Bronchial epithelial cell (primary cell): ENCODE results near the gene IRF3. TPM values are rescaled to one million over a fixed set of nuclear protein-coding genes. Genes with fewer than 3 reads are reported as not detected.

Source experiments
- DNase-seq: peaks from one replicate; pipeline ENCODE4 v3.0.0-alpha.2; 2010; ENCODE audit warnings: low read depth
- FAIRE-seq: peaks from 2 replicates; lab custom pipeline; 2011; peaks lifted over from hg19 to GRCh38; lab: Jason Lieb, UNC
- H3K27me3 ChIP-seq: 2 replicates; pipeline ENCODE4 v1.5.1; 2011; ENCODE audit warnings: low read length; ENCODE audit not compliant: control insufficient read depth, insufficient read depth
- H3K36me3 ChIP-seq: 2 replicates; pipeline ENCODE4 v1.5.1; 2011; ENCODE audit warnings: low read length; ENCODE audit not compliant: control insufficient read depth, insufficient read depth
- H3K4me3 ChIP-seq: 2 replicates; pipeline ENCODE4 v1.5.1; 2011; ENCODE audit warnings: mild to moderate bottlenecking, low read depth, low read length, control low read depth
- total RNA-seq: library from RNA; depleted of rRNA; stranded (reverse); fragments of >200 nt; gene quantifications from 2 replicates; pipeline ENCODE4 v1.2.1, GENCODE V29; 2014
- TF ChIP-seq, protein P1 (sequence below): IDR thresholded peaks from 2 replicates; pipeline ENCODE4 v1.5.1; 2011; ENCODE audit warnings: mild to moderate bottlenecking, moderate library complexity, low read length, control low read depth, inconsistent platforms; ENCODE audit not compliant: insufficient read depth, severe bottlenecking

IRF3 gene
- total RNA-seq, 1 donor from 2014 or later, result 128 TPM

DNA sequence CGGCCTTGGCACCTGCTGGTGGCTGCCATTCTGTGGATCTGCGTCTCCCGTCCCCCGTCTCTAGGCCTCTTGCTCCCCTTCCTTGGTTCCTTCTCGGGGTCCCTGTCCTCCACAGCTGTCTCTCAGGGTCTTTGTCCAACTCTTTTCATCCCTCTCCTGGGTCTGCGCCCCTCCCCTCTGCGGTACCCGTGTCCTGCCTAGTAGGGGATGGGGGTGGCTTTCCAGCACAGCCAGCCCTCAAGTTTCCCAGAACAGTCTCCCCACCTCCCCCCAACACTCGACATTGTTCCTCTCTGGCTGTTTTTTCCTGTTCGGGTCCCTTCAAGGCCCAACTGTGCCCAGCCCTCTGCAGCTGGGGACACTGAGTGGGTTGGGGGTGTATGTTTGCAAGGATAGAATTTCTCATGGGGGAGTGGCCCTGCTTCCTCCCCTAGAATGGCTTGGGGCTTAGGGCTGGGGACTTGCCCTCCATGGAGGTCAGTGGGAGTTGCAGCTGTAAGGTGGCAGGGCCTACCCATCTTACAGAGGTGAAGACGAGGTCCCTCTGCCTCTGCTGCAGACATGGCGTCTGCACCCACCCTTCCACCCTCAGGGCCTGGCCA is 23.0 kb upstream of the IRF3 start:
- Histone ChIP-seq H3K27me3 (no peaks in the 10 kb centered on the region), H3K36me3 (peaks cover 26% of the 10 kb centered on the region), H3K4me3 (no peak overlapping the region)
- TF ChIP-seq, protein P1, sequence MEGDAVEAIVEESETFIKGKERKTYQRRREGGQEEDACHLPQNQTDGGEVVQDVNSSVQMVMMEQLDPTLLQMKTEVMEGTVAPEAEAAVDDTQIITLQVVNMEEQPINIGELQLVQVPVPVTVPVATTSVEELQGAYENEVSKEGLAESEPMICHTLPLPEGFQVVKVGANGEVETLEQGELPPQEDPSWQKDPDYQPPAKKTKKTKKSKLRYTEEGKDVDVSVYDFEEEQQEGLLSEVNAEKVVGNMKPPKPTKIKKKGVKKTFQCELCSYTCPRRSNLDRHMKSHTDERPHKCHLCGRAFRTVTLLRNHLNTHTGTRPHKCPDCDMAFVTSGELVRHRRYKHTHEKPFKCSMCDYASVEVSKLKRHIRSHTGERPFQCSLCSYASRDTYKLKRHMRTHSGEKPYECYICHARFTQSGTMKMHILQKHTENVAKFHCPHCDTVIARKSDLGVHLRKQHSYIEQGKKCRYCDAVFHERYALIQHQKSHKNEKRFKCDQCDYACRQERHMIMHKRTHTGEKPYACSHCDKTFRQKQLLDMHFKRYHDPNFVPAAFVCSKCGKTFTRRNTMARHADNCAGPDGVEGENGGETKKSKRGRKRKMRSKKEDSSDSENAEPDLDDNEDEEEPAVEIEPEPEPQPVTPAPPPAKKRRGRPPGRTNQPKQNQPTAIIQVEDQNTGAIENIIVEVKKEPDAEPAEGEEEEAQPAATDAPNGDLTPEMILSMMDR, result no peak
- DNase-seq (no peak), FAIRE-seq (no peak)

DNA sequence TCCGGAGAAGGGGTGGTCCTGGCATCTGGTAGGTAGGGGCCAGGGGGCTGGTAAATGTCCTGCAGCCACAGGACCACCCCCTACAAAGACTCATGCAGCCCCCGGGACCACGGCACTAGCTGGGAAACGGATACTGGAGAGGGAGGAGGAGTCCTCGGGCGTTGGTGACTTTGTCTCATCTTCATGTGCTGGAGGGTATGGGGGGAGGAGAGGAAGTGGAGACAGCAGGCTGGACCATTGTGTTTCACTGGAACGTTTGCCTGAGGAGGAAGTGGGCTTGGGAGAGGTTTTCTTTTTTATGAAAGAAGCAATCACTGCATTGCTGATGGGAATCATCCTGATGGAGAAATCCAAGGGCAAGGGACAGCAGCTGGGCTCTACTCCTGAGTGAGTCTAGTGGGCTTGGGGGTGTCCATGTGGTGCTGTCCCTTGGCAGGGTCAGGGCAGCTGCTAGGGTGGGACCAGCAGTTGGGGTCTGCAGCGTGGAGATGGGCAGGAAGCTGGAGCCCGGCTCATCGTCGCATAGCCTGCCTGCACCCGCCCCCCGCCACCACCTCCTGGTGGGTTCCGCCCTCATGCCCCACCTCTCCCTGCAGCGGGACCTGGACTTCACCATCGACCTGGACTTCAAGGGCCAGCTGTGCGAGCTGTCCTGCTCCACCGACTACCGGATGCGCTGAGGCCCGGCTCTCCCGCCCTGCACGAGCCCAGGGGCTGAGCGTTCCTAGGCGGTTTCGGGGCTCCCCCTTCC is 22.1 kb upstream of the IRF3 start:
- DNase-seq, result no peak
- TF ChIP-seq, protein P1, result no peak
- H3K36me3 ChIP-seq, result peaks cover 26% of the 10 kb centered on the region
- H3K4me3 ChIP-seq, result no peak overlapping the region
- FAIRE-seq, result no peak
- no peaks in the 10 kb centered on the region for H3K27me3 ChIP-seq

DNA sequence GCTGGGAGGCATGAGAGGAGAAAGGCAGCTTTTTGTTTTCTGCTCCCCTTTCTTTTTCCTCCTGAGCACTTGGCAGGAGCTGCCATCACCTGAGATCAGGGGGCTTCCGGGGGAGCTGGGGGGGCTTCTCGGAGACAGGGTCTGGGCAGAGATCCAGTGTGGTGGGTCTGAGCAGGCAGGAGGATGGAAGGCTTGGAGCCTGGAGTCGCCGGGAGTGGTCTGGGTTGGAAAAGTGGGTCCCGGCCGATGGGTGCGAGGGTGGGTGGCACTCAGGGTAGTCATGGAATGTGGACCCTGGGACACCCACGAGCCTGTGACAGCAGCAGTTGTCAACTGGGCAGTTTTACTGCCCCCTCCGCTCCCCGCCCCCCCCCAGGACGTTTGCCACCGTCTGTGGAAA is 21.5 kb upstream of the IRF3 start:
- H3K27me3 ChIP-seq, result no peaks in the 10 kb centered on the region
- FAIRE-seq (no peak), DNase-seq (no peak)
- no peak overlapping the region for H3K4me3 ChIP-seq
- H3K36me3 ChIP-seq, result peaks cover 30% of the 10 kb centered on the region
- TF ChIP-seq, protein P1, result no peak

GRCh38 chr19:49686503-49687088 is 20.9 kb upstream of the IRF3 start:
- FAIRE-seq, result no peak
- H3K36me3 ChIP-seq, result peaks cover 34% of the 10 kb centered on the region
- no peak for DNase-seq
- H3K27me3 ChIP-seq, result no peaks in the 10 kb centered on the region
- H3K4me3 ChIP-seq, result no peak overlapping the region
- TF ChIP-seq, protein P1, result no peak

DNA sequence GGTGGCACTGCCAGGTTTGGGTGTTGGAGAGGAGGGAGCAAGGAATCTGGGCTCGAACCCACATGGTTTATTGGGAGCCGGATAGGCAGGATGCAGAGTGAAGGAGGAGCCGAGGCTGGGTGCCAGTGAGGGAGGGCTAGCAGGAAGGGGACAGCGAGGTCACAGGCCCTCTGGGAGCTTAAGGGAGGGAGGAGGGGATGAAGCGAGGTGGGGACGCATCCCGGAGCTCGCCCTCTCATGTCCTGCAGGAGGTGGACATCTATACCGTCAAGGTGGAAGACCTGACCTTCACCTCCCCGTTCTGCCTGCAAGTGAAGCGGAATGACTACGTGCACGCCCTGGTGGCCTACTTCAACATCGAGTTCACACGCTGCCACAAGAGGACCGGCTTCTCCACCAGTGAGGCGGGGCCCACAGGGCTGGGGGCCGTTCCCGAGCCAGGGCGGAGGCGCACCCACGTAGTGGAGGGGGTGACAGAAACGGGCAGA is 20.2 kb upstream of the IRF3 start:
- no peak for DNase-seq
- TF ChIP-seq, protein P1, result no peak

More for the DNA sequence above, 20.2 kb upstream of the IRF3 start:
- no peak overlapping the region for H3K4me3 ChIP-seq
- no peaks in the 10 kb centered on the region for H3K27me3 ChIP-seq
- FAIRE-seq, result peak; percentile 62
- H3K36me3 ChIP-seq, result peaks cover 36% of the 10 kb centered on the region
